H4 (cell line): ENCODE results near the gene CNTNAP2. TPM values are rescaled to one million over a fixed set of nuclear protein-coding genes. Genes with fewer than 3 reads are reported as not detected.
A peak's percentile ranks its signal among the peaks of the same experiment; 100 is the strongest.

Source experiments
- DNase-seq: peaks from one replicate; pipeline ENCODE4 v3.0.0-alpha.2; 2015; ENCODE audit warnings: low spot score
- total RNA-seq: library from RNA; depleted of rRNA; stranded (reverse); fragments of >200 nt; shearing (Covaris generic); gene quantifications from 2 replicates; pipeline ENCODE4 v1.2.3, GENCODE V29; 2014; rRNA removed

The CNTNAP2 gene
- 1.7 and 2.8 TPM in 2 replicates for total RNA-seq

GRCh38 chr7:146116521-146117222 lies at the start of gene CNTNAP2:
Gene CNTNAP2 (plus strand): TSS chr7:146116801. CDS start chr7:146116877, 76 bp downstream.
- DNase-seq, result peak; percentile 71

GRCh38 chr7:146067880-146068279 lies 48.7 kb upstream of the CNTNAP2 start:
- no peak for DNase-seq

GRCh38 chr7:146074195-146074765 lies 42.3 kb upstream of the CNTNAP2 start:
- DNase-seq, result no peak

- no peak for DNase-seq
Measured at GRCh38 chr7:146076344-146076743, 40.3 kb upstream of the CNTNAP2 start.

GRCh38 chr7:146084086-146084485 lies 32.5 kb upstream of the CNTNAP2 start:
- DNase-seq, result no peak

- DNase-seq, result peak; percentile 54
Measured at GRCh38 chr7:146090023-146090645, 26.5 kb upstream of the CNTNAP2 start.

- no peak for DNase-seq
Measured at GRCh38 chr7:146094356-146094755, 22.2 kb upstream of the CNTNAP2 start.

- DNase-seq, result peak; percentile 31
Measured at GRCh38 chr7:146096994-146097393, 19.6 kb upstream of the CNTNAP2 start.

GRCh38 chr7:146106319-146106718 lies 10.3 kb upstream of the CNTNAP2 start:
- DNase-seq, result no peak

GRCh38 chr7:146112755-146113154 lies 3.8 kb upstream of the CNTNAP2 start:
- DNase-seq, result no peak

GRCh38 chr7:146115548-146115850 lies 1.1 kb upstream of the CNTNAP2 start:
- no peak for DNase-seq

GRCh38 chr7:146115851-146116520 lies 615 bp upstream of the CNTNAP2 start:
- DNase-seq, result peak; percentile 64

GRCh38 chr7:146117576-146117975 lies 975 bp downstream of the CNTNAP2 start:
- no peak for DNase-seq

- no peak for DNase-seq
Measured at GRCh38 chr7:146119002-146119401, 2.4 kb downstream of the CNTNAP2 start.

- no peak for DNase-seq
Measured at GRCh38 chr7:146123715-146124114, 7.1 kb downstream of the CNTNAP2 start.

- DNase-seq, result peak; percentile 13
Measured at GRCh38 chr7:146126767-146127509, 10.3 kb downstream of the CNTNAP2 start.

- DNase-seq, result peak; percentile 15
Measured at GRCh38 chr7:146129296-146129695, 12.7 kb downstream of the CNTNAP2 start.

GRCh38 chr7:146129997-146130396 lies 13.4 kb downstream of the CNTNAP2 start:
- no peak for DNase-seq

- peak; percentile 35 for DNase-seq
Measured at GRCh38 chr7:146131701-146132100, 15.1 kb downstream of the CNTNAP2 start.

- peak; percentile 11 for DNase-seq
Measured at GRCh38 chr7:146136357-146136875, 19.8 kb downstream of the CNTNAP2 start.

- DNase-seq, result no peak
Measured at GRCh38 chr7:146138926-146139325, 22.3 kb downstream of the CNTNAP2 start.
